Astrocyte (in vitro differentiated cells and primary cell): ENCODE data around the gene BTBD3.

ENCODE experiments used
- CTCF ChIP-seq: IDR thresholded peaks from 2 replicates; pipeline ENCODE4 v1.5.1; 2011; ENCODE audit warnings: low read depth, mild to moderate bottlenecking, inconsistent platforms, low read length, moderate library complexity; ENCODE audit not compliant: insufficient read depth
- EZH2 ChIP-seq: IDR thresholded peaks from 2 replicates; pipeline ENCODE4 v1.6.1; 2012; ENCODE audit warnings: mild to moderate bottlenecking, low read length, inconsistent platforms; ENCODE audit not compliant: insufficient read depth

GRCh38 chr20:11937230-11937629 lies 19.5 kb downstream of the BTBD3 start:
- TF ChIP-seq CTCF (no peak), EZH2 (no peak)
